Transverse colon (tissue), 4 donors: ENCODE measurements around the gene MPND. TPM values are rescaled to one million over a fixed set of nuclear protein-coding genes. Genes with fewer than 3 reads are reported as not detected.

Experiments used
- DNase-seq: peaks from one replicate; pipeline ENCODE4 v3.0.0-alpha.2; 2019
- H3K27ac ChIP-seq, 4 donors: fragments of 200-600 bp; sonication (generic); 2 replicates each; pipeline ENCODE4 v1.5.1; 2016 to 2018; ENCODE audit warnings: inconsistent platforms in 4 of 4
- H3K27me3 ChIP-seq: fragments of 200-600 bp; sonication (generic); 2 replicates; pipeline ENCODE4 v1.5.1; 2017; ENCODE audit warnings: inconsistent platforms
- H3K36me3 ChIP-seq, 4 donors: fragments of 200-600 bp; sonication (generic); 2 replicates each; pipeline ENCODE4 v1.5.1; 2017 to 2019; ENCODE audit warnings: inconsistent platforms in 4 of 4
- H3K4me1 ChIP-seq, 4 donors: fragments of 200-600 bp; sonication (generic); 2 replicates each; pipeline ENCODE4 v1.5.1; 2017 to 2020; ENCODE audit warnings: inconsistent platforms in 4 of 4
- H3K4me3 ChIP-seq, 4 donors: fragments of 200-600 bp; sonication (generic); 1 replicate in 1 of 4; 2 replicates in 3 of 4; pipeline versions ENCODE4 v1.5.1 to v1.6.1; 2017 to 2019; ENCODE audit warnings: inconsistent platforms in 4 of 4
- H3K9me3 ChIP-seq, 2 donors: fragments of 200-600 bp; sonication (generic); 2 replicates each; pipeline ENCODE4 v1.5.1; 2017 to 2019; ENCODE audit warnings: inconsistent platforms in 2 of 2
- CTCF ChIP-seq, 5 experiments: fragments of 200-600 bp in 3 of 5; fragments of 450-650 bp in 2 of 5; sonication (generic) in 3 of 5; IDR thresholded peaks; 1 replicate in 2 of 5; 2 replicates in 3 of 5; pipeline ENCODE4 v1.5.1; 2016 to 2017; ENCODE audit warnings: antibody characterized with exemption in 5 of 5, inconsistent platforms in 3 of 5, mild to moderate bottlenecking in 2 of 5, moderate library complexity in 1 of 5
- EP300 ChIP-seq: sonication (generic); formaldehyde crosslinking; IDR thresholded peaks from one replicate; pipeline ENCODE4 v1.6.1; 2017; ENCODE audit warnings: antibody characterized with exemption, low read depth
- POLR2A ChIP-seq: fragments of 450-650 bp; IDR thresholded peaks from one replicate; pipeline ENCODE4 v1.6.1; 2016; ENCODE audit warnings: antibody characterized with exemption, mild to moderate bottlenecking, moderate library complexity
- POLR2AphosphoS5 ChIP-seq, 3 donors: sonication (generic); formaldehyde crosslinking; IDR thresholded peaks; one replicate each; pipeline ENCODE4 v1.6.1; 2016; ENCODE audit warnings: antibody characterized with exemption in 3 of 3
- WGBS, 2 donors: methylation state at CpG; one replicate each; pipeline ENCODE4 v1.1.5; 2018; ENCODE audit warnings: low coverage in 1 of 2; 5-methylcytosine and 5-hydroxymethylcytosine counted together
- in situ Hi-C, 4 donors: fragments of 200-750 bp; cut with MboI; loops; one replicate each; pipeline versions ENCODE4 v1.15.0 to v1.15.1; 2017; ENCODE audit warnings: low sequenced_read_pairs in 3 of 4, low pct_ligation_motif_present in 1 of 4, low pct_unique_long_range_greater_than_20kb in 1 of 4
- intact Hi-C: fragments of 100-400 bp; cut with DNase I; formaldehyde crosslinking; loops from one replicate; pipeline ENCODE4 v1.15.1; 2023; ENCODE audit warnings: low total_unique reads
- total RNA-seq, 4 donors: library from RNA; depleted of rRNA; stranded (reverse); fragments of >200 nt; gene quantifications; one replicate each; pipeline ENCODE4 v1.1.0, GENCODE V29; 2016

The MPND gene
- total RNA-seq, 4 donors from 2014 or later, result 16.5 to 96.5 (median 33.7) TPM

DNA sequence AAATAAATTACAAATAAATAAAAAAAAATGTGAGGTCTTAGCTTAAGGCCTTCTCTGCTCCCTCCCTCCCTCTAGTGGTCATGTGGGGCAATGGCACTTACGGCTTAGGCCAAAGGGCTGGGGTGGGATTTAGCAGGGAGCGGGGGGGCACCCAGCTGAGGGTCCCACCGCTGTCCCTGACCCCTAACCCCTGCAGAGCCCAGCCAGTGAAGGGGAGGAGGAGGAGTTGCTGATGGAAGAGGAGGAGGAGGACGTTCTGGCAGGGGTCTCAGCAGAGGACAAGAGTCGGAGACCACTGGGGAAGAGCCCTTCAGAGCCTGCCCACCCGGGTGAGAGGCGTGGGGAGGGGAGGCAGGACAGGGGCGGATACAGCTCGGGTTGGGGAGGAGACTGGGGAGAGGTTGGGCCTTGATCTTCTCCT lies 9.3 kb downstream of the MPND start:
- intact Hi-C loops (loop anchor here (10.0 kb wide), 1 partner anchor 88 kb away; no protein-coding TSS in a partner anchor), in situ Hi-C loops (loop anchor here in 3 of 4 donors (10.0 to 25.0 kb wide), 3 partner anchors 78 to 90 kb away; partner anchors contain the start of gene SHD (in 1 of the 3))
- Histone ChIP-seq H3K4me3 (no peak overlapping the region), H3K36me3 (no peaks in the 10 kb centered on the region), H3K4me1 (no peaks in the 10 kb centered on the region), H3K27ac (no peak overlapping the region), H3K27me3 (no peaks in the 10 kb centered on the region), H3K9me3 (no peaks in the 10 kb centered on the region)
- 17 to 33% methylated on average over 1 to 9 of the region's 9 CpGs for WGBS, 2 donors
- no peak for TF ChIP-seq POLR2AphosphoS5 (IDR thresholded peaks at IDR 0.05)
- peak; percentile 83 to 95 (median 93) for TF ChIP-seq CTCF (IDR thresholded peaks at IDR 0.05)
- TF ChIP-seq EP300, result no peak
- TF ChIP-seq POLR2A, result no peak
- DNase-seq, result no peak

- in situ Hi-C loops, result loop anchor here in 3 of 4 donors (10.0 to 25.0 kb wide), 3 partner anchors 79 to 92 kb away; partner anchors contain the start of gene SHD (in 1 of the 3)
- 94% methylated on average over 12 of the region's 12 CpGs; no CpG with 5 or more reads in 1 of the 2 donors for WGBS, 2 donors
- Histone ChIP-seq H3K9me3 (no peaks in the 10 kb centered on the region), H3K36me3 (no peaks in the 10 kb centered on the region), H3K4me1 (no peaks in the 10 kb centered on the region), H3K27ac (no peak overlapping the region), H3K4me3 (no peak overlapping the region), H3K27me3 (no peaks in the 10 kb centered on the region)
- intact Hi-C loops, result loop anchor here (10.0 kb wide), 1 partner anchor 89 kb away; no protein-coding TSS in a partner anchor
- no peak for DNase-seq
- TF ChIP-seq POLR2AphosphoS5 (IDR thresholded peaks at IDR 0.05) (no peak), POLR2A (no peak), EP300 (no peak), CTCF (IDR thresholded peaks at IDR 0.05) (no peak)
Observed at GRCh38 chr19:4354282-4354681, 10.9 kb downstream of the MPND start.

DNA sequence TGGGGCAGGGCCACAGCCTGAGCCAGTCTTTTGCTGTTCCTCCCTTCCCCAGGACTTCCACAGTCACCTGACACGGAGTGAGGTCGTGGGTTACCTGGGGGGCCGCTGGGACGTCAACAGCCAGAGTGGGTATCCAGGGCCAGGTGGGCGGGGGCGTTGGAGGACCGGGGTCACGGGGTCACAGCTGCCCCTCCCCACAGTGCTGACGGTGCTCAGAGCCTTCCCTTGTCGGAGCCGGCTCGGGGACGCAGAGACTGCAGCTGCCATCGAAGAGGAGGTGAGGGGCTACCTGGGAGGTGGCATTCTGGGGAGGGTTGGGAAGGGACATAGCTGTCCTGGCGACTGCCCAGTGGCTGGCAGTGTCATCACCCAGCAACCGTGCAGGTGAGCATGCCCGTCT lies 11.5 kb downstream of the MPND start:
- H3K36me3 ChIP-seq, result no peaks in the 10 kb centered on the region
- TF ChIP-seq POLR2AphosphoS5 (IDR thresholded peaks at IDR 0.05), result no peak
- TF ChIP-seq POLR2A, result no peak
- no peak for TF ChIP-seq CTCF (IDR thresholded peaks at IDR 0.05)
- TF ChIP-seq EP300, result no peak
- H3K27me3 ChIP-seq, result no peaks in the 10 kb centered on the region
- in situ Hi-C loops, result loop anchor here in 3 of 4 donors (10.0 to 25.0 kb wide), 3 partner anchors 80 to 93 kb away; partner anchors contain the start of gene SHD (in 1 of the 3)
- no peaks in the 10 kb centered on the region for H3K4me1 ChIP-seq
- WGBS, 2 donors, result 86 to 93% methylated on average over 3 to 17 of the region's 17 CpGs
- no peaks in the 10 kb centered on the region for H3K9me3 ChIP-seq
- H3K4me3 ChIP-seq, result no peak overlapping the region
- intact Hi-C loops, result loop anchor here (10.0 kb wide), 1 partner anchor 90 kb away; no protein-coding TSS in a partner anchor
- DNase-seq, result no peak
- H3K27ac ChIP-seq, result no peak overlapping the region

- no peak for DNase-seq
- TF ChIP-seq POLR2AphosphoS5 (IDR thresholded peaks at IDR 0.05) (no peak), EP300 (no peak), POLR2A (no peak), CTCF (IDR thresholded peaks at IDR 0.05) (no peak)
- no peaks in the 10 kb centered on the region for H3K36me3 ChIP-seq
- H3K27ac ChIP-seq, result no peak overlapping the region
- no peaks in the 10 kb centered on the region for H3K4me1 ChIP-seq
- no peak overlapping the region for H3K4me3 ChIP-seq
- in situ Hi-C loops (loop anchor here in 3 of 4 donors (10.0 to 25.0 kb wide), 3 partner anchors 82 to 95 kb away; partner anchors contain the start of gene SHD (in 1 of the 3)), intact Hi-C loops (loop anchor here (10.0 kb wide), 1 partner anchor 92 kb away; no protein-coding TSS in a partner anchor)
- no peaks in the 10 kb centered on the region for H3K27me3 ChIP-seq
- 80 to 86% methylated on average over 4 to 20 of the region's 23 CpGs for WGBS, 2 donors
- no peaks in the 10 kb centered on the region for H3K9me3 ChIP-seq
Observed at GRCh38 chr19:4357095-4357797, 13.9 kb downstream of the MPND start.
